Gastroesophageal sphincter (tissue), 3 donors: ENCODE data around the gene TNFRSF12A.

Experiments
- CTCF ChIP-seq, 4 experiments: fragments of 200-600 bp in 2 of 4; fragments of 450-650 bp in 2 of 4; sonication (generic) in 1 of 4; IDR thresholded peaks; one replicate each; pipeline ENCODE4 v1.5.1; 2017 to 2019; ENCODE audit warnings: antibody characterized with exemption in 4 of 4, mild to moderate bottlenecking in 2 of 4, moderate library complexity in 2 of 4
- EP300 ChIP-seq: sonication (generic); formaldehyde crosslinking; IDR thresholded peaks from one replicate; pipeline ENCODE4 v1.6.1; 2017; ENCODE audit warnings: antibody characterized with exemption, mild to moderate bottlenecking
- POLR2A ChIP-seq, 2 donors: fragments of 450-650 bp; IDR thresholded peaks; one replicate each; pipeline ENCODE4 v1.6.1; 2017; ENCODE audit warnings: antibody characterized with exemption in 2 of 2, mild to moderate bottlenecking in 2 of 2, moderate library complexity in 1 of 2

- TF ChIP-seq POLR2A (IDR thresholded peaks at IDR 0.05) (no peak), EP300 (no peak), CTCF (IDR thresholded peaks at IDR 0.05) (no peak)
Measured at GRCh38 chr16:2985893-2986355, 34.2 kb upstream of the TNFRSF12A start.
